ELR (cell line): Measurements from ENCODE around the gene TMEM231.
"Not testable (repeated sequence)": the region's sequence is repeated elsewhere in the genome, so short reads cannot be mapped to it uniquely, and the experiment has no call there.

Experiments used
- DNase-seq: peaks from one replicate; pipeline ENCODE4 v3.0.0-alpha.2; 2015; ENCODE audit warnings: low read depth

Gene TMEM231

GRCh38 chr16:75532142-75532765 is 23.8 kb downstream of the TMEM231 start:
- DNase-seq = no peak

GRCh38 chr16:75529959-75530358 is 26.1 kb downstream of the TMEM231 start:
- no peak for DNase-seq

- no peak for DNase-seq
Measured at GRCh38 chr16:75529056-75529905, 26.8 kb downstream of the TMEM231 start.

- no peak for DNase-seq
Measured at GRCh38 chr16:75527825-75528299, 28.2 kb downstream of the TMEM231 start.

- DNase-seq = no peak
Measured at GRCh38 chr16:75526032-75526790, 29.8 kb downstream of the TMEM231 start.

- no peak for DNase-seq
Measured at GRCh38 chr16:75519175-75519574, 36.9 kb downstream of the TMEM231 start.

- peak; percentile 43 for DNase-seq
Measured at GRCh38 chr16:75516189-75516966, 39.7 kb downstream of the TMEM231 start.

- DNase-seq = no peak
Measured at GRCh38 chr16:75514296-75514695, 41.8 kb downstream of the TMEM231 start.

- DNase-seq = peak; percentile 90
Measured at GRCh38 chr16:75506574-75506973, 49.5 kb downstream of the TMEM231 start.

GRCh38 chr16:75506107-75506506 is 49.9 kb downstream of the TMEM231 start:
- DNase-seq = no peak

GRCh38 chr16:75503801-75504200 is 52.3 kb downstream of the TMEM231 start:
- no peak for DNase-seq

- peak; percentile 33 for DNase-seq
Measured at GRCh38 chr16:75502916-75503605, 53.0 kb downstream of the TMEM231 start.

- DNase-seq = not testable (repeated sequence)
Measured at GRCh38 chr16:75501820-75502219, 54.2 kb downstream of the TMEM231 start.

- DNase-seq = no peak
Measured at GRCh38 chr16:75501359-75501758, 54.7 kb downstream of the TMEM231 start.

- not testable (repeated sequence) for DNase-seq
Measured at GRCh38 chr16:75498605-75499322, 57.3 kb downstream of the TMEM231 start.

GRCh38 chr16:75497558-75497957 is 58.5 kb downstream of the TMEM231 start:
- no peak for DNase-seq

- DNase-seq = peak; percentile 43
Measured at GRCh38 chr16:75495076-75495674, 60.9 kb downstream of the TMEM231 start, which contains the start of gene CHST6. CHST6 (minus strand) TSS chr16:75495441; CDS start chr16:75479828, 15,613 bp downstream.

- no peak for DNase-seq
Measured at GRCh38 chr16:75494661-75495075, 61.4 kb downstream of the TMEM231 start.

GRCh38 chr16:75494184-75494583 is 61.9 kb downstream of the TMEM231 start:
- no peak for DNase-seq

- peak; percentile 44 for DNase-seq
Measured at GRCh38 chr16:75491876-75492275, 64.2 kb downstream of the TMEM231 start.
